ENCODE results near the gene RASSF3. TPM values are rescaled to one million over a fixed set of nuclear protein-coding genes. Genes with fewer than 3 reads are reported as not detected.
"Not testable (repeated sequence)": the region's sequence is repeated elsewhere in the genome, so short reads cannot be mapped to it uniquely, and the experiment has no call there.

RASSF3 gene
- total RNA-seq, 2 donors from 2014 or later = 52.0 to 54.5 TPM

DNA sequence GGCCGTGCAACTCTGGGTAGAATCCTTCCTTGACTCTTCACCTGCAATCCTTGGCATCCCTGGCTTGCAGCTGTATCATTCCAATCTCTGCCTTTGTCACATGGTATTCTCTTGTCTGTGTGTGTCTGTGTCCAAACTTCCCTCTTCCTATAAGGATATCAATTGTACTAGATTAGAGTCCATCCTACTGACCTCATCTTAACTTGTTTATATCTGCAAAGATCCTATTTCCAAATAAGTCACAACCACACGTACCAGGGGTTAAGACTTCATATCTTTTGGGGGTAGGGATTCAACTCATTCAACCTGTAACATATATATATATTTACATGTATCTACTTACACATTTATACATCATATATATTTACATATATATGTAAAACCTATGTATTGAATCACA lies 29.6 kb upstream of the RASSF3 start:
- WGBS, 2 experiments (ENCODE audit: insufficient coverage in 1 of 2, insufficient read length in 1 of 2) = 86 to 100% methylated on average over 1 of the region's 2 CpGs
- Mint-ChIP-seq H3K9me3 (peaks cover 2% of the 10 kb centered on the region), H3K4me3 (no peak overlapping the region), H3K27me3 (ENCODE audit: insufficient read depth) (peaks cover 3% of the 10 kb centered on the region), H3K36me3 (ENCODE audit: low read depth) (no peaks in the 10 kb centered on the region), H3K4me1 (peaks cover 16% of the 10 kb centered on the region), H3K27ac (no peak overlapping the region)
- no peak overlapping the region for H3K4me3 ChIP-seq (ENCODE audit: low read length)
- H3K36me3 ChIP-seq (ENCODE audit: control insufficient read depth, insufficient read depth, low read length) = no peaks in the 10 kb centered on the region
- no peaks in the 10 kb centered on the region for H3K9me3 ChIP-seq (ENCODE audit: control insufficient read depth, low read length)
- no peaks in the 10 kb centered on the region for H3K4me1 ChIP-seq (ENCODE audit: control insufficient read depth, insufficient read depth, low read length)
- H3K9ac ChIP-seq (ENCODE audit: extremely low read depth, low read length, poor library complexity, severe bottlenecking) = no peak overlapping the region
- no peaks in the 10 kb centered on the region for H3K27me3 ChIP-seq (ENCODE audit: control insufficient read depth, insufficient read depth, low read length, poor library complexity, severe bottlenecking)
- H3K27ac ChIP-seq (ENCODE audit: low read depth, low read length) = no peak overlapping the region
- no peak for DNase-seq
- no peak for TF ChIP-seq CTCF (conservative IDR thresholded peaks at IDR 0.05)

GRCh38 chr12:64582114-64582513 lies 28.2 kb upstream of the RASSF3 start:
- no peaks in the 10 kb centered on the region for H3K36me3 ChIP-seq (ENCODE audit: control insufficient read depth, insufficient read depth, low read length)
- H3K36me3 Mint-ChIP-seq (ENCODE audit: low read depth) = no peaks in the 10 kb centered on the region
- peaks cover 3% of the 10 kb centered on the region for H3K27me3 Mint-ChIP-seq (ENCODE audit: insufficient read depth)
- H3K4me3 Mint-ChIP-seq = no peak overlapping the region
- 83 to 89% methylated on average over 3 of the region's 3 CpGs for WGBS, 2 experiments (ENCODE audit: insufficient coverage in 1 of 2, insufficient read length in 1 of 2)
- H3K9ac ChIP-seq (ENCODE audit: extremely low read depth, low read length, poor library complexity, severe bottlenecking) = no peak overlapping the region
- no peak for DNase-seq
- no peak overlapping the region for H3K27ac ChIP-seq (ENCODE audit: low read depth, low read length)
- no peak for TF ChIP-seq CTCF (conservative IDR thresholded peaks at IDR 0.05)
- H3K27ac Mint-ChIP-seq = no peak overlapping the region
- H3K4me1 ChIP-seq (ENCODE audit: control insufficient read depth, insufficient read depth, low read length) = no peaks in the 10 kb centered on the region
- H3K9me3 Mint-ChIP-seq = no peaks in the 10 kb centered on the region
- no peaks in the 10 kb centered on the region for H3K9me3 ChIP-seq (ENCODE audit: control insufficient read depth, low read length)
- no peak overlapping the region for H3K4me3 ChIP-seq (ENCODE audit: low read length)
- peaks cover 16% of the 10 kb centered on the region for H3K4me1 Mint-ChIP-seq
- no peaks in the 10 kb centered on the region for H3K27me3 ChIP-seq (ENCODE audit: control insufficient read depth, insufficient read depth, low read length, poor library complexity, severe bottlenecking)

DNA sequence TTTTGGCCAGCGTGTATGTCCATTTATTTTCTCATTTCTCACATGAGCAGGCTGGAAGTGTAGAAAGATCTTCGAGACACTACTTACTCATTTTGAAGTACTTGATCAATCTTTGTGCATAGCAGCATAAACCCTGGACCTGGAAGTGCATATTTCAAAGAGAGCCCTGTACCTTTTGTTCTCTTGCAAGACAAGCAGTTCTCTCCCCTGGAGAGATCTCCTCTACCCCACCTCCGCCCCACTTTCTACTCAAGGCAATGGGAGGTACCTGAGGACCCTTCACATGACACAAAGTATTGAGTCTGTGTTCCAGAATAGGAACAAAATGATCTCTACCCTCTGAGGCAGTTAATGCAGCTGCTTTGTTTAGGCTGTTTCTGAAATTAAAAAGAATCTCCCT lies 27.4 kb upstream of the RASSF3 start:
- no peak for TF ChIP-seq CTCF (conservative IDR thresholded peaks at IDR 0.05)
- peaks cover 16% of the 10 kb centered on the region for H3K4me1 Mint-ChIP-seq
- Histone ChIP-seq H3K27ac (ENCODE audit: low read depth, low read length) (no peak overlapping the region), H3K4me1 (ENCODE audit: control insufficient read depth, insufficient read depth, low read length) (no peaks in the 10 kb centered on the region), H3K36me3 (ENCODE audit: control insufficient read depth, insufficient read depth, low read length) (no peaks in the 10 kb centered on the region), H3K9ac (ENCODE audit: extremely low read depth, low read length, poor library complexity, severe bottlenecking) (no peak overlapping the region), H3K9me3 (ENCODE audit: control insufficient read depth, low read length) (no peaks in the 10 kb centered on the region), H3K27me3 (ENCODE audit: control insufficient read depth, insufficient read depth, low read length, poor library complexity, severe bottlenecking) (no peaks in the 10 kb centered on the region), H3K4me3 (ENCODE audit: low read length) (no peak overlapping the region)
- H3K36me3 Mint-ChIP-seq (ENCODE audit: low read depth) = no peaks in the 10 kb centered on the region
- WGBS, 2 experiments (ENCODE audit: insufficient coverage in 1 of 2, insufficient read length in 1 of 2) = 96 to 97% methylated on average over 3 of the region's 3 CpGs
- no peak for DNase-seq
- H3K4me3 Mint-ChIP-seq = no peak overlapping the region
- H3K9me3 Mint-ChIP-seq = no peaks in the 10 kb centered on the region
- H3K27me3 Mint-ChIP-seq (ENCODE audit: insufficient read depth) = peaks cover 3% of the 10 kb centered on the region
- no peak overlapping the region for H3K27ac Mint-ChIP-seq

- not testable (repeated sequence) for DNase-seq; H3K36me3 ChIP-seq (ENCODE audit: control insufficient read depth, insufficient read depth, low read length); H3K4me3 ChIP-seq (ENCODE audit: low read length); H3K27me3 ChIP-seq (ENCODE audit: control insufficient read depth, insufficient read depth, low read length, poor library complexity, severe bottlenecking); H3K9me3 ChIP-seq (ENCODE audit: control insufficient read depth, low read length); H3K27ac ChIP-seq (ENCODE audit: low read depth, low read length); H3K27me3 Mint-ChIP-seq (ENCODE audit: insufficient read depth); H3K9ac ChIP-seq (ENCODE audit: extremely low read depth, low read length, poor library complexity, severe bottlenecking); H3K9me3 Mint-ChIP-seq; H3K4me3 Mint-ChIP-seq; H3K36me3 Mint-ChIP-seq (ENCODE audit: low read depth); H3K4me1 ChIP-seq (ENCODE audit: control insufficient read depth, insufficient read depth, low read length); H3K27ac Mint-ChIP-seq
- 92 to 98% methylated on average over 5 to 7 of the region's 7 CpGs for WGBS, 2 experiments (ENCODE audit: insufficient coverage in 1 of 2, insufficient read length in 1 of 2)
- peaks cover 16% of the 10 kb centered on the region for H3K4me1 Mint-ChIP-seq
Measured at GRCh38 chr12:64583395-64583770, 26.9 kb upstream of the RASSF3 start.

Measured in endodermal cell (in vitro differentiated cells).